ENCODE results near the gene NFIB. TPM values are rescaled to one million over a fixed set of nuclear protein-coding genes. Genes with fewer than 3 reads are reported as not detected.

NFIB gene
- total and polyA plus RNA-seq, 2 of the 4 experiments (the other 2 are of a cell fraction), result 1.4 to 2.0 TPM

- Histone ChIP-seq H2AK5ac (ENCODE audit: low read depth, low read length) (no peak overlapping the region), H3K4me2 (ENCODE audit: low read depth, low read length) (no peak overlapping the region), H2BK5ac (ENCODE audit: low read depth, low read length, poor library complexity, severe bottlenecking) (no peak overlapping the region), H3K4me1 (ENCODE audit: control insufficient read depth, insufficient read depth, low read length) (no peaks in the 10 kb centered on the region), H3K79me1 (ENCODE audit: low read depth in 1 of 2, low read length in 2 of 2) (no peaks in the 10 kb centered on the region), H3K27me3 (ENCODE audit: control insufficient read depth, insufficient read depth, low read length) (peaks cover 1% of the 10 kb centered on the region; the same call in 1 of the 2 replicates), H4K91ac (ENCODE audit: insufficient read depth, low read depth, low read length) (no peak overlapping the region), H2AFZ (replicated peaks; ENCODE audit: low read length, poor library complexity) (no peak overlapping the region), H2AK9ac (replicated peaks; ENCODE audit: low read depth, low read length, poor library complexity) (no peak overlapping the region), H3K9me3 (ENCODE audit: control insufficient read depth, insufficient read depth, low read length) (no peaks in the 10 kb centered on the region), H3K9me1 (ENCODE audit: insufficient read depth, low read length) (no peaks in the 10 kb centered on the region; the same call in 1 of the 2 replicates), H2BK20ac (ENCODE audit: low read depth, low read length) (no peak overlapping the region), H3K56ac (ENCODE audit: extremely low read depth, insufficient read depth, low read length) (no peak overlapping the region), H2BK15ac (ENCODE audit: low read depth, low read length) (no peak overlapping the region), H3K9ac (ENCODE audit: low read depth, low read length) (no peak overlapping the region), H2BK120ac (ENCODE audit: low read depth, low read length) (no peak overlapping the region), H4K20me1 (ENCODE audit: insufficient read depth, low read length) (no peaks in the 10 kb centered on the region), H4K8ac (ENCODE audit: low read depth in 2 of 2, low read length in 2 of 2) (no peak overlapping the region), H3K23ac (ENCODE audit: low read depth, low read length) (no peak overlapping the region), H3K27ac (ENCODE audit: insufficient read depth, low read length) (no peak overlapping the region), H3K4ac (ENCODE audit: low read depth, low read length) (no peak overlapping the region), H3K36me3 (ENCODE audit: control insufficient read depth, insufficient read depth, low read length) (no peaks in the 10 kb centered on the region), H3K18ac (ENCODE audit: low read depth, low read length) (no peak overlapping the region), H3K4me3 (ENCODE audit: insufficient read depth, low read depth, low read length) (no peak overlapping the region), H4K5ac (ENCODE audit: low read depth, low read length) (no peak overlapping the region), H3K14ac (replicated peaks; ENCODE audit: low read depth, low read length) (no peak overlapping the region)
- ATAC-seq (ENCODE audit: low read depth) (no peak), DNase-seq (no peak)
- ChIA-PET POLR2A (ENCODE audit: unreplicated experiment) (no interaction called here), CTCF (interaction anchor here (0.5 to 0.8 kb wide), 2 partner anchors 351 to 844 kb away, joined by 3 to 5 read pairs; no protein-coding TSS in a partner anchor)
- TF ChIP-seq SMC3 (IDR thresholded peaks at IDR 0.05; ENCODE audit: low read depth, low read length) (no peak), RFX5 (IDR thresholded peaks at IDR 0.05; ENCODE audit: low read depth, low read length) (no peak), MAFK (IDR thresholded peaks at IDR 0.05; ENCODE audit: low read depth, low read length) (peak; percentile 74), CEBPB (IDR thresholded peaks at IDR 0.05; ENCODE audit: low read depth, low read length) (no peak), ELK1 (IDR thresholded peaks at IDR 0.05; ENCODE audit: borderline replicate concordance, low read depth, low read length) (no peak), MXI1 (IDR thresholded peaks at IDR 0.05; ENCODE audit: borderline replicate concordance, low read depth, low read length) (no peak), NFE2L2 (IDR thresholded peaks at IDR 0.05; ENCODE audit: low read depth, low read length) (no peak)
- TF ChIP-seq, protein P1, sequence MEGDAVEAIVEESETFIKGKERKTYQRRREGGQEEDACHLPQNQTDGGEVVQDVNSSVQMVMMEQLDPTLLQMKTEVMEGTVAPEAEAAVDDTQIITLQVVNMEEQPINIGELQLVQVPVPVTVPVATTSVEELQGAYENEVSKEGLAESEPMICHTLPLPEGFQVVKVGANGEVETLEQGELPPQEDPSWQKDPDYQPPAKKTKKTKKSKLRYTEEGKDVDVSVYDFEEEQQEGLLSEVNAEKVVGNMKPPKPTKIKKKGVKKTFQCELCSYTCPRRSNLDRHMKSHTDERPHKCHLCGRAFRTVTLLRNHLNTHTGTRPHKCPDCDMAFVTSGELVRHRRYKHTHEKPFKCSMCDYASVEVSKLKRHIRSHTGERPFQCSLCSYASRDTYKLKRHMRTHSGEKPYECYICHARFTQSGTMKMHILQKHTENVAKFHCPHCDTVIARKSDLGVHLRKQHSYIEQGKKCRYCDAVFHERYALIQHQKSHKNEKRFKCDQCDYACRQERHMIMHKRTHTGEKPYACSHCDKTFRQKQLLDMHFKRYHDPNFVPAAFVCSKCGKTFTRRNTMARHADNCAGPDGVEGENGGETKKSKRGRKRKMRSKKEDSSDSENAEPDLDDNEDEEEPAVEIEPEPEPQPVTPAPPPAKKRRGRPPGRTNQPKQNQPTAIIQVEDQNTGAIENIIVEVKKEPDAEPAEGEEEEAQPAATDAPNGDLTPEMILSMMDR (conservative IDR thresholded peaks at IDR 0.05; ENCODE audit: low read depth, low read length), result no peak
- no TSS peak for BruUV-seq (replicated peaks)
- in situ Hi-C loops (cut with MboI; ENCODE audit: low sequenced_read_pairs), result no loop called here
- no CpG with 5 or more reads among the region's 4 CpGs for WGBS, 2 experiments (ENCODE audit: extremely low coverage in 2 of 2, insufficient read length in 1 of 2)
- intact Hi-C loops (cut with micrococcal nuclease), result no loop called here
- dilution Hi-C loops (cut with HindIII; ENCODE audit: low sequenced_read_pairs, unreplicated experiment), result no loop called here
Observed at GRCh38 chr9:14197325-14197858, 116.5 kb downstream of the NFIB start.
